Fibroblast of skin of right biceps (primary cell): Measurements from ENCODE around the gene ST6GALNAC3.
"Not testable (repeated sequence)": the region's sequence is repeated elsewhere in the genome, so short reads cannot be mapped to it uniquely, and the experiment has no call there.

Experiments
- DNase-seq: peaks from one replicate; pipeline ENCODE4 v3.0.0-alpha.2; 2013

Gene ST6GALNAC3

DNA sequence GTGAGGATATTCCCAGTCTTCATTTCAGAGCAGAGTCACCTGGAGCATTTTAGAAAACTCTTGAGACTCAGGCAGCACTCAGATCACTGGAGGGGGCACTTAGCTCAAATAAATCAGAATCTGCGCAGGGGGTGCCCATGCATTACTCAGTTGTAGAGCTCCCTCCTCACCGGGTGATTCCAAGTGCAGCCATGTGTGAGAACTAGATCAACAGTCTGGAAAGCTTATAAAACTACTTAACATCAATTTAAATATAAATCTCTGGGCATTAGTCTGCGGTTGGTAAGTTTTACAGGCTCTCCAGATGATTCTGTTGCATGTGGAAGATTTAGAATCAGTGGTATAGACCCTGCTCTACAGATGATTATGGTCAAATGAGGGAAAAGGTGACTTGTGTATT is 128.6 kb downstream of the ST6GALNAC3 start:
- no peak for DNase-seq

DNA sequence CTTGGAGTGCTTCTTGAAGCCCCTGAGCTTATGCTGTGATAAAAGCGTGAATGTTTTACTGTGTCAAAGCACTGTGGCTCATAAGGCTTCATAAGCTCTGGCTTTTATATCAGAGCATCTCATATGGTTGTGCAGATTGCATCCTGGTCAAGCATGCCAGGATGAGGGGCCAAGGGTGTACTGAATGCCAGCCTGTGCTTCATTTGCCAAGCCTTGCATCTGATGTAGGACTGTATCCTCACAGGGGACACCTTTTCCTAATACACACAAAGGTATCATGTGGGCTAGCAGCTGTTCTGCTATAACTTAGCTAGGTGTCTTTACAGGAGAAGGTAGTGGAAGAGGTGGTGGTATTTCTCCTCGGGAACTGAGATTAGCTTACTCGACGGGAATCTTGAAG is 134.7 kb downstream of the ST6GALNAC3 start:
- no peak for DNase-seq

- DNase-seq = no peak
Observed at GRCh38 chr1:76209648-76210047, 135.1 kb downstream of the ST6GALNAC3 start.

- no peak for DNase-seq
Observed at GRCh38 chr1:76210160-76210559, 135.6 kb downstream of the ST6GALNAC3 start.

DNA sequence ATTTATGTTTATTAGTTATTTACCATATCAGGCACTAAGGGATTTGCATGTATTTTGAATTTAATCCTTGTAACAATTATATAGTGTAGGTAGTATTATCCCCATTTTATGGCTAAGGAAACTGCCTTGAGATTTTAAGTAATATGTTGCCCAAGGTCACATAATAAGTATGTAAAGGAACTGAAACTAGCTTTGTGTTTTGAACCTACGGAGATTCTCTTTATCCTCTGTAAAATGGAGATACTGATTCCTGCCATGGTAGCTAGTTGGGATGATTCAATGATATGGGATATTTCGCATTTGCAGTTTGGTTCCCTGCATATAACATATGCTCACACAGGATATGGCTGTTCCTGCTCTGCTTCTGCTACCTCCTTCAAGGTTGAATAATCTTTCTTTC is 144.3 kb downstream of the ST6GALNAC3 start:
- no peak for DNase-seq

DNA sequence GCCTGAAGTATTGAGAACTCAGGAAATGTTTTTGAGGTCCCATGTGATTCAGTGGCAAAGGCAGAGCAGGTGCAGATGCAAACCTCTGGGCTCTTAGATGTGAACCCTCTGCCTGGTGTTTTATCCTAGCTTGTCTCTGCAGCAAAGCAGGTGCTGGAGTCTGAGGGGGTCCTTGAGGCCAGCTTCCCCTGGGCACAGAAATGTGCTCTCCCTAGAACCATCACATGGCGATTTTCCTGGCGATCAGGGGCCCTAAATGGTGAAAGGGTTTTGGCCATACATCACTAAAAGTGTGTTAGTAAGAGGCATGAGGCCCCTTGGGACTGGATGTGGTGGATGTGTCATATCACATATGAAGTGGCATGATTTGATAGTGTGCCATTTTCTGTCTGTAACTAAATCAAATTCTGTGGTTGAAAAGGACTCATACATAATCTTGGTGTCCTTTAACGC is 144.8 kb downstream of the ST6GALNAC3 start:
- peak; percentile 58 for DNase-seq

DNA sequence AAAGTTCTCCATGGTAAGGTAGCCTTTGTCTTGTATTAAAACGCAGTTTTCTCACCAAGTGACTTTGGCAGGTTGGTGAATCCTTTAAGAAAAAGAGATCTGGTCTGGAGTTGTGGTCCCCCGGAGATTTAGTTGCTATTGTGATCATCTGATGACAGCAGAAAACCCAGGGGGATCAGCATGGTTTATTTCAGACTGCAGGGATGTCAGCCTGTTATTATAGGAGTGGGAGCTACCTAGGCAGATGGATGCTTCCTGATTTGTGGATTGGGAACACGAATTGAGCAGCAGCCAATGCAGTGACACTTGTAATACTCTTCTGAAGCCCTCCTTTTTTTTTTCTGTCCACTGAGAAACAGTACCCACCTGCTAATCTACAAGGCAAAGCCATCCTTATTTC is 150.2 kb downstream of the ST6GALNAC3 start:
- DNase-seq = no peak

DNA sequence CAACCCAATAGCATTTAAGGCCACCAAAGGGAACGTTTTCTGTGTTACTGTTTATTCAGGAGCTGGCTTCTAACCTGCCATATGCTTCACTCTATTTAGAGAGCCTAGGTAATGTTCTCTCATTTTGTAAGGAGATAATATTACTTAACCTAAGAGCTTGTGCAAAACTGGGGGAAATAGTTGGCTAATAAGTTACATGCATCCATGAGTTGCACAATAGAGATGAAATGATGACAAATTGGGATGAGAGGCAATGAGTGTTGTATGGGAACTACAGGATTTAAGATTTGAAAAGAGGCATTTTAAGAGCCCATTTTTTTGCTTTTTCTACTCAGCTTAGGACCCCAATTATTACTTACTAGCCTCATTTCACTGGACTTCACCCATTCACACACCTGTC is 151.0 kb downstream of the ST6GALNAC3 start:
- DNase-seq = no peak

GRCh38 chr1:76227621-76228020 is 153.1 kb downstream of the ST6GALNAC3 start:
- DNase-seq = no peak

DNA sequence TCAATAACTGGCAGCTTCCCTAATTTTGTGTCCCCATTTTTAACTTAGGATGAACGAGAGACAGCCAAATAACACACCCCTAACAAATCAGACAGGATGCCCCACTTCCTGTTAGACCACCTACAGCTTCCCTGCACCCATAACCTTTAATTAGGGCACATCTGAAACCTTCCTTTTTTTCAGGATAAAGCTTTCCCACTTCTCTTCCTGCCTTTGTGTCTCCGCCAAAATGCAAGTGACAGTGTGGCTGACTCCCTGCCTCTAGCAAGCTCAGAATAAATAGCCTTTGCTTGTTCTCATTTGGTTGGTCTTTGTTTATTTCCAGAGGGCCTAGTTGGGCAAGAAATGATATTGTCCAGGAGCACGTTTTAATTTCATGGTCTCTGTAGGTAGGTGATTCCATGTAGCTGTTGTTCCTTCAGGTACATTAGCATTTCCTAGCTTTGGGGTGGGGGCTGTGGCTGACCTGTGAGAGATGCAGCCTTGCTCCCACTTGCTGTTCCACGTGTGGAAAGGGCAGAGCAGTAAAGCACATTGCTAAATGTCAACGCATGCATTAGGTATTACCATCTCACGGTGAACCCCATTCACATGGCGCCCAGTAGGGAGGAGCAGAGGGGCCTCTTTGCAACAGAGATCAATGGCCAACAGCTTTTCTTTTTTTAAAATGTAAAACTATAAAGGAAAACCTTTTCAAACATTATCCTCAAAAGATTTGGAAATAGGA is 154.9 kb downstream of the ST6GALNAC3 start:
- DNase-seq = no peak

DNA sequence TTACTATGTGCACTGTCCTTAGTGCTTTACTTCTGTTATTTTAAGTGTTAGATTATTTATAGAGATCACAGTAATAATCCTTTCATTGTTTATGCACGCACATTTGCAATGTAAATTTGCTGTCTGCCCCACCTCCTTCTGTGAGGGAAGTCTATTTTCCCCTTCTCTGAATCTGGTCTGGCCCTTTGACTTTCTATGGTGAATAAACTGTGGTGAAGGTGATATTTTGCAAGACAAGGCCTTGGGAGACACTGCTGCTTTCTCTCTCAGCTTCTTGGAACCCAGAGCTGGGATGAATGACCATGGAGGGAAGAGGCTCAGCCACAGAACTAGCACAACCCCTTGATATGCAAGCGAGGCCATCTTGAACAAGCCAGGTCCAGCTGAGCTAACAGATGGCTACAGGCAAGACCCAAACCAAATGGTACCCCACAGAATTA is 156.3 kb downstream of the ST6GALNAC3 start:
- no peak for DNase-seq

- DNase-seq = no peak
Observed at GRCh38 chr1:76231320-76231719, 156.8 kb downstream of the ST6GALNAC3 start.

DNA sequence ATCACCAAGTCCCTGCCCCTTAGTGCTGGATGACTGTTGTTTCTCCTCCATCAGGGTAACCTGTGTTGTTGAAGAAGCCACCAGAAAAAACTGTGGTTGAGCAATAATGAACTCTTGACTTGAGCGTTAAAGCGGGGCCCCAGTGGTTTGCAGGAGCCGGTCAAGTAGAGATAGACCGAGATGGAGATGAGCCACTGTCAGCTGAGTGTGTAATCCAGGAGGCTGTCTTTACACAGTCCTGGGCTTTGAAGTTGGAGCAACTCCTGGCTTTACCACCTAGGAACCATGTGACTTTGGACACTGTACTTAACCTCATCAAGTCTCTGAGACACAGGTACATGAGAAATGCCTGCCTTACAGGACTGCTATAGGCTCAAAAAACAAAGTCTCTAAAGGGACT is 158.1 kb downstream of the ST6GALNAC3 start:
- DNase-seq = no peak

DNA sequence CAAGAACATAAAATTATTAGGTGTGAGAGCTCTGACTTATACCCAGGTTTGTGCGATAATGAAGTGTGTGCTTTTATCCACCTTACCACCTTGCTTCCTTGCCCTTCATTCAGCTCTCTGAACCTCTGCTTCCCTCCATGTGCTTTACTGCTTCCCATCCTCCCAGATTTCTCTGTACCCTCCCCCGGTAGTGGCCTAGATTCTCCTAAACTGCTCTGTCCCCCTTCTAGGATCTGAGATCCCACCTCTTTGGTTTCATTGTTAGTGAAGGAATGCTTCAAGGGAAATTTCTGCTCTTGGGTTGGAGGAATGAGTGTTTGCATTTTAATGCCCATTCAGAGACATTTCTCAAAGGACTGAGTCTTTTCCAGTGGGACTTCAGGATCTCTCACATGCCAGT is 159.5 kb downstream of the ST6GALNAC3 start:
- DNase-seq = no peak

DNA sequence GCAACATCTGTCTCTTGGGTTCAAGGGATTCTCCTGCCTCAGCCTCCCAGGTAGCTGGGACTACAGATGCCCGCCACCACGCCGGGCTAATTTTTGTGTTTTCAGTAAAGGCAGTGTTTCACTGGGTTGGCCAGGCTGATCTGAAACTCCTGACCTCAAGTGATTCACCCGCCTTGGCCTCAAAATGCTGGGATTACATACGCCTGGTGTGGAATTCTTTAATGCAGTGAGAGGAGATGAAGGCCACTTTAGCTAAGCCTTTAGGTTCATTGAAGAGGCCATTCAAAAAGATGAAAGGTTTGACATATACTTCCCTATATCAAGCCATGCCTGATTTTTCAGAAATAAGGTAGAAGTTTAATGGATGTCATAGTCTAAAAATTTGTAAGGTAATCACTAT is 162.7 kb downstream of the ST6GALNAC3 start:
- DNase-seq = no peak

DNA sequence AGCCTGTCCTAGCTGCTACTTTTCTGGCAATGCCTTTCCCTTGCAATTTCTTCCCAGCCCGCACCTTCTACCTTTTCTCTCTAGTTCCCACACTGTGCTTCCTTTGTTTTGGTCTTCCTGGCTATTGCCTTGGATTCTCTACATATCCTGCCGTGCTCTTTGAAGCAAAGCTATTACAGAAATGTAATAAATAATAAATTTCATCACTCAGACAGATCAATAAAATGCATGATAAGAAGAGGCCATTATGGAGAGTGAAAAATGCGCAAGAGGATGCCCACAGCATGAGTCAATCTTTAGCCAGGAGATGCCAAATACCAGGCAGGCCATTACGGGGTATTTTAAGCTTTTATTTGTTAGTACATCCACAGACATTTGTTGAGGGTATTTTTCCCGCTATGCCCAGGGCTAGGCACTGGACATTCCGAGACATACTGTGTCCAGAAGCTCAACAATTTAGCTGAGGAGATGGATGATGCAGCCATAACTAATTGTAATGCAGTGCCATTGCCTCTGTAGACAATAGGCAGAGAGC is 163.6 kb downstream of the ST6GALNAC3 start:
- peak; percentile 68 for DNase-seq

- DNase-seq = no peak
Observed at GRCh38 chr1:76239470-76239918, 164.9 kb downstream of the ST6GALNAC3 start.

DNA sequence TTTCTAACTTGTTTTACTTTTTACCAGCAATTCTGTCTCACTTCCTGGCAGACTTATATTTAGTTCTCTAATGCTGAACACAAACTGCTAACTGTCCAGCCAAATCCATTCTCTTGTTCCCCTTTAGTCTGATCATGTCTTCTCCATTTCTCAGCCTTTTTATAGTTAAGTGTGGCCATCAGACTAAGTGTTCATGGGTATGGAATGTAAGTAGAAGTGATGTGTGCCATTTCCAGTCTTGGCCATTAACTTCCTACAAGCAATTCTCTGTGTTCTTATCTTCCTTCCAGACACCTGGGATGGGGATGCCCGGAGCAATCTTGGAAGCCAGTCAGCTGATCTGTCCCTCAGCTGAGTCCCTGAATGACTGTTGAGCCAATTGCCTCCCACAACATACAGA is 165.8 kb downstream of the ST6GALNAC3 start:
- DNase-seq = peak; percentile 25

GRCh38 chr1:76242587-76242986 is 168.0 kb downstream of the ST6GALNAC3 start:
- DNase-seq = not testable (repeated sequence)

DNA sequence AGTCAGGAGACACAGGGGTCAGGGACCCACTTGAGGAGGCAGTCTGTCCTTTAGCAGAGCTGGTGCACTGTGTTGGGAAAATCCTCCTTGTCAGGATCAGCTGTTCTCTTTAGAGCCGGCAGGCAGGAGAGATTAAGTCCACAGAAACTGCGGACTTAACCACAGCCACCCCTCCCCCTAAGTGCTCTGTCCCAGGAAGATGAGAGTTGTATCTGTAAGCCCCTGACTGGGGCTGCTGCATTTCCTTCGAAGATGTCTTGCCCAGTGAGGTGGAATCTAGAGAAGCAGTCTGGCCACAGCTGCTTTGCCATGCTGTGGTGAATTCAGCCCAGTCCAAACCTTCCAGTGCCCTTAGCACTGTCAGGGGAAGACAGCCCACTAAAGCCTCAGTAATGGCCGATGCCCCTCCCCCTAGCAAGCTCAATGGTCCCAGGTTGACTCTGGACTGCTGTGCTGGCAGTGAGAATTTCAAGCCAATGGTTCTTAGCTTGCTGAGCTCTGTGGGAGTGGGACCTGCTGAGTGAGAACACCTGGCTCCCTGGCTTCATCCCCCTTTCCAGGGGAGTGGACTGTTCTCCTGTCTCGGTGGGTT is 172.8 kb downstream of the ST6GALNAC3 start:
- no peak for DNase-seq

- DNase-seq = no peak
Observed at GRCh38 chr1:76250271-76250670, 175.7 kb downstream of the ST6GALNAC3 start.

DNA sequence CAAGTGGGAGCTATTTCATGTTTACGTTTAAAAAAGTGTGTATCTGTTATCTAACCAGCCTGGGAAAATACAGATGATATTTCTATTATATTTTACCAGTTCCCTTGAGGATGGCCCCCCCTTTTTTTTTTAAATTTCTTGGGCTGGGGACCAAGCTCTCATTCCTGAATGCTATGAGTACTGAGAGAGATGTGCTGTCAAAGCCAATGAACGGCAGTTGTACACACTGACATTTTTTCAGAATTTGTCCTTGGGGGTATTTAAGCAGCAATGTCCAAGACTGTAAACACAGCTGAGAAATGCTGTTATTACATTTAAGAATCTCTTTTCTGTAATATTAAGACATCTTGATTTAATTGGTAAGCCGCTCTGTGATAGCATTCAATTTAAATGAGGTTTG is 177.9 kb downstream of the ST6GALNAC3 start:
- DNase-seq = no peak

GRCh38 chr1:76254104-76255030 is 179.8 kb downstream of the ST6GALNAC3 start:
- peak; percentile 85 for DNase-seq
